GM23338 (cell line): ENCODE measurements around the gene ITGA3. TPM values are rescaled to one million over a fixed set of nuclear protein-coding genes. Genes with fewer than 3 reads are reported as not detected.

Experiments used
- ATAC-seq: fragments of 200-7000 bp; cut with Tn5 transposase; 3 replicates; pipeline ENCODE4 v1.9.1; 2020
- DNase-seq: peaks from one replicate; pipeline ENCODE4 v3.0.0-alpha.2; 2015; ENCODE audit warnings: low spot score
- H2AFZ ChIP-seq: fragments of 200-600 bp; sonication (generic); 2 replicates; pipeline ENCODE4 v1.8.0; 2016; ENCODE audit warnings: antibody characterized with exemption, mild to moderate bottlenecking, moderate library complexity
- H3F3A ChIP-seq: fragments of 200-600 bp; sonication (generic); replicated peaks from 2 replicates; pipeline ENCODE4 v1.8.0; 2017; ENCODE audit warnings: antibody characterized with exemption, mixed run types, low read depth
- H3K27ac ChIP-seq: fragments of 200-600 bp; sonication (generic); 2 replicates; pipeline ENCODE4 v1.6.1; 2016; ENCODE audit warnings: low read depth
- H3K27me3 ChIP-seq: fragments of 200-600 bp; sonication (generic); 2 replicates; pipeline ENCODE4 v1.8.0; 2016; ENCODE audit warnings: mild to moderate bottlenecking, mixed run types, moderate library complexity; ENCODE audit not compliant: insufficient read depth
- H3K36me3 ChIP-seq: fragments of 200-600 bp; sonication (generic); 2 replicates; pipeline ENCODE4 v1.8.0; 2016; ENCODE audit warnings: mild to moderate bottlenecking; ENCODE audit not compliant: insufficient read depth
- H3K4me1 ChIP-seq: fragments of 200-600 bp; sonication (generic); 2 replicates; pipeline ENCODE4 v1.8.0; 2016; ENCODE audit warnings: mild to moderate bottlenecking, moderate library complexity; ENCODE audit not compliant: insufficient read depth
- H3K4me2 ChIP-seq: fragments of 200-600 bp; sonication (generic); 2 replicates; pipeline ENCODE4 v1.7.1; 2017; ENCODE audit warnings: mixed run types
- H3K4me3 ChIP-seq: fragments of 200-600 bp; sonication (generic); 2 replicates; pipeline ENCODE4 v1.6.1; 2016; ENCODE audit warnings: mixed run types
- H3K79me2 ChIP-seq: fragments of 200-600 bp; sonication (generic); replicated peaks from 2 replicates; pipeline ENCODE4 v1.8.0; 2017; ENCODE audit warnings: mild to moderate bottlenecking; ENCODE audit not compliant: insufficient read depth
- H3K9me2 ChIP-seq: fragments of 200-600 bp; sonication (generic); 2 replicates; pipeline ENCODE4 v1.8.0; 2017; ENCODE audit not compliant: insufficient read depth
- H4K20me1 ChIP-seq: fragments of 200-600 bp; sonication (generic); replicated peaks from 2 replicates; pipeline ENCODE4 v1.8.0; 2017; ENCODE audit warnings: mild to moderate bottlenecking; ENCODE audit not compliant: insufficient read depth
- H3K27ac Mint-ChIP-seq: 2 replicates; pipeline ENCODE4 v1.8.0; 2020; ENCODE audit warnings: inconsistent platforms, mild to moderate bottlenecking, moderate library complexity, mixed read lengths
- H3K27me3 Mint-ChIP-seq: 3 replicates; pipeline ENCODE4 v1.8.0; 2022; ENCODE audit warnings: low read depth, mild to moderate bottlenecking, moderate library complexity, mixed read lengths, inconsistent platforms; ENCODE audit not compliant: insufficient read depth, poor library complexity
- H3K36me3 Mint-ChIP-seq: 3 replicates; pipeline ENCODE4 v1.8.0; 2021; ENCODE audit warnings: low read depth, mild to moderate bottlenecking, inconsistent platforms, moderate library complexity, mixed read lengths
- H3K4me1 Mint-ChIP-seq: 3 replicates; pipeline ENCODE4 v1.8.0; 2020; ENCODE audit warnings: mild to moderate bottlenecking, inconsistent platforms, mixed read lengths
- H3K4me3 Mint-ChIP-seq: 3 replicates; pipeline ENCODE4 v1.8.0; 2021; ENCODE audit warnings: moderate library complexity, mild to moderate bottlenecking, inconsistent platforms, mixed read lengths
- H3K9me3 Mint-ChIP-seq: 3 replicates; pipeline ENCODE4 v1.8.0; 2020; ENCODE audit warnings: moderate library complexity, mild to moderate bottlenecking, inconsistent platforms, mixed read lengths
- JUNB ChIP-seq: IDR thresholded peaks from one replicate; pipeline ENCODE4 v1.6.1; 2016; ENCODE audit warnings: antibody characterized with exemption; ENCODE audit not compliant: unreplicated experiment
- REST ChIP-seq: IDR thresholded peaks from one replicate; pipeline ENCODE4 v1.6.1; 2018; ENCODE audit warnings: antibody characterized with exemption; ENCODE audit not compliant: unreplicated experiment
- STAT1 ChIP-seq: IDR thresholded peaks from one replicate; pipeline ENCODE4 v1.6.1; 2016; ENCODE audit warnings: antibody characterized with exemption; ENCODE audit not compliant: unreplicated experiment
- polyA plus RNA-seq: library from polyadenylated mRNA; unstranded; fragments of >200 nt; fragmentation: Nextera tagmentation; extraction: Ambion mirVana; gene quantifications from 2 replicates; pipeline ENCODE4 v1.2.1, GENCODE V29; 2016
- total RNA-seq: library from RNA; depleted of rRNA; stranded (reverse); fragments of >200 nt; shearing (Covaris generic); gene quantifications from 2 replicates; pipeline ENCODE4 v1.2.3, GENCODE V29; 2014
- TF ChIP-seq, protein P1 (sequence below): fragments of 250-450 bp; sonication (Bioruptor Pico); IDR thresholded peaks from 2 replicates; pipeline ENCODE4 v1.5.0; 2020; ENCODE audit warnings: mild to moderate bottlenecking, moderate library complexity
- TF ChIP-seq, protein P2 (sequence below), 2 experiments: fragments of 200-600 bp in 1 of 2; sonication (generic) in 1 of 2; conservative IDR thresholded peaks; 2 replicates each; pipeline versions ENCODE4 v1.5.1 to v1.6.1; 2016 to 2017; ENCODE audit warnings: antibody characterized with exemption in 2 of 2, low read depth in 2 of 2, mild to moderate bottlenecking in 2 of 2, moderate library complexity in 1 of 2

Gene ITGA3
- total and polyA plus RNA-seq, 2 experiments from 2014 or later: 9.6 to 28.3 TPM

- TF ChIP-seq, protein P1, sequence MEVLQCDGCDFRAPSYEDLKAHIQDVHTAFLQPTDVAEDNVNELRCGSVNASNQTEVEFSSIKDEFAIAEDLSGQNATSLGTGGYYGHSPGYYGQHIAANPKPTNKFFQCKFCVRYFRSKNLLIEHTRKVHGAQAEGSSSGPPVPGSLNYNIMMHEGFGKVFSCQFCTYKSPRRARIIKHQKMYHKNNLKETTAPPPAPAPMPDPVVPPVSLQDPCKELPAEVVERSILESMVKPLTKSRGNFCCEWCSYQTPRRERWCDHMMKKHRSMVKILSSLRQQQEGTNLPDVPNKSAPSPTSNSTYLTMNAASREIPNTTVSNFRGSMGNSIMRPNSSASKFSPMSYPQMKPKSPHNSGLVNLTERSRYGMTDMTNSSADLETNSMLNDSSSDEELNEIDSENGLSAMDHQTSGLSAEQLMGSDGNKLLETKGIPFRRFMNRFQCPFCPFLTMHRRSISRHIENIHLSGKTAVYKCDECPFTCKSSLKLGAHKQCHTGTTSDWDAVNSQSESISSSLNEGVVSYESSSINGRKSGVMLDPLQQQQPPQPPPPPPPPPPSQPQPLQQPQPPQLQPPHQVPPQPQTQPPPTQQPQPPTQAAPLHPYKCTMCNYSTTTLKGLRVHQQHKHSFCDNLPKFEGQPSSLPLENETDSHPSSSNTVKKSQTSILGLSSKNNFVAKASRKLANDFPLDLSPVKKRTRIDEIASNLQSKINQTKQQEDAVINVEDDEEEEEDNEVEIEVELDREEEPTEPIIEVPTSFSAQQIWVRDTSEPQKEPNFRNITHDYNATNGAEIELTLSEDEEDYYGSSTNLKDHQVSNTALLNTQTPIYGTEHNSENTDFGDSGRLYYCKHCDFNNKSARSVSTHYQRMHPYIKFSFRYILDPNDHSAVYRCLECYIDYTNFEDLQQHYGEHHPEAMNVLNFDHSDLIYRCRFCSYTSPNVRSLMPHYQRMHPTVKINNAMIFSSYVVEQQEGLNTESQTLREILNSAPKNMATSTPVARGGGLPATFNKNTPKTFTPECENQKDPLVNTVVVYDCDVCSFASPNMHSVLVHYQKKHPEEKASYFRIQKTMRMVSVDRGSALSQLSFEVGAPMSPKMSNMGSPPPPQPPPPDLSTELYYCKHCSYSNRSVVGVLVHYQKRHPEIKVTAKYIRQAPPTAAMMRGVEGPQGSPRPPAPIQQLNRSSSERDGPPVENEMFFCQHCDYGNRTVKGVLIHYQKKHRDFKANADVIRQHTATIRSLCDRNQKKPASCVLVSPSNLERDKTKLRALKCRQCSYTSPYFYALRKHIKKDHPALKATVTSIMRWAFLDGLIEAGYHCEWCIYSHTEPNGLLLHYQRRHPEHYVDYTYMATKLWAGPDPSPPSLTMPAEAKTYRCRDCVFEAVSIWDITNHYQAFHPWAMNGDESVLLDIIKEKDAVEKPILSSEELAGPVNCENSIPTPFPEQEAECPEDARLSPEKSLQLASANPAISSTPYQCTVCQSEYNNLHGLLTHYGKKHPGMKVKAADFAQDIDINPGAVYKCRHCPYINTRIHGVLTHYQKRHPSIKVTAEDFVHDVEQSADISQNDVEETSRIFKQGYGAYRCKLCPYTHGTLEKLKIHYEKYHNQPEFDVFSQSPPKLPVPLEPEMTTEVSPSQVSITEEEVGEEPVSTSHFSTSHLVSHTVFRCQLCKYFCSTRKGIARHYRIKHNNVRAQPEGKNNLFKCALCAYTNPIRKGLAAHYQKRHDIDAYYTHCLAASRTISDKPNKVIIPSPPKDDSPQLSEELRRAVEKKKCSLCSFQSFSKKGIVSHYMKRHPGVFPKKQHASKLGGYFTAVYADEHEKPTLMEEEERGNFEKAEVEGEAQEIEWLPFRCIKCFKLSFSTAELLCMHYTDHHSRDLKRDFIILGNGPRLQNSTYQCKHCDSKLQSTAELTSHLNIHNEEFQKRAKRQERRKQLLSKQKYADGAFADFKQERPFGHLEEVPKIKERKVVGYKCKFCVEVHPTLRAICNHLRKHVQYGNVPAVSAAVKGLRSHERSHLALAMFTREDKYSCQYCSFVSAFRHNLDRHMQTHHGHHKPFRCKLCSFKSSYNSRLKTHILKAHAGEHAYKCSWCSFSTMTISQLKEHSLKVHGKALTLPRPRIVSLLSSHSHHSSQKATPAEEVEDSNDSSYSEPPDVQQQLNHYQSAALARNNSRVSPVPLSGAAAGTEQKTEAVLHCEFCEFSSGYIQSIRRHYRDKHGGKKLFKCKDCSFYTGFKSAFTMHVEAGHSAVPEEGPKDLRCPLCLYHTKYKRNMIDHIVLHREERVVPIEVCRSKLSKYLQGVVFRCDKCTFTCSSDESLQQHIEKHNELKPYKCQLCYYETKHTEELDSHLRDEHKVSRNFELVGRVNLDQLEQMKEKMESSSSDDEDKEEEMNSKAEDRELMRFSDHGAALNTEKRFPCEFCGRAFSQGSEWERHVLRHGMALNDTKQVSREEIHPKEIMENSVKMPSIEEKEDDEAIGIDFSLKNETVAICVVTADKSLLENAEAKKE (CRISPR knock-in tag): no peak
- TF ChIP-seq STAT1 (no peak), REST (no peak)
Measured at GRCh38 chr17:50100921-50101345, 45.0 kb downstream of the ITGA3 start (continued).

GRCh38 chr17:50101346-50102163 lies 45.6 kb downstream of the ITGA3 start:
- Histone ChIP-seq H3K4me2 (peak overlapping the region; percentile 62), H3F3A (no peaks in the 10 kb centered on the region), H3K4me3 (peak overlapping the region; percentile 41), H3K79me2 (no peaks in the 10 kb centered on the region), H3K27me3 (no peaks in the 10 kb centered on the region), H3K36me3 (no peaks in the 10 kb centered on the region), H2AFZ (0 out of 2 replicates have a peak overlapping the region, but pooled peaks have one; percentile 28), H3K4me1 (peaks cover 13% of the 10 kb centered on the region; the same call in 1 of the 2 replicates), H3K27ac (no peak overlapping the region), H3K9me2 (no peaks in the 10 kb centered on the region), H4K20me1 (no peaks in the 10 kb centered on the region)
- peak; percentile 39 for DNase-seq
- TF ChIP-seq, protein P2, sequence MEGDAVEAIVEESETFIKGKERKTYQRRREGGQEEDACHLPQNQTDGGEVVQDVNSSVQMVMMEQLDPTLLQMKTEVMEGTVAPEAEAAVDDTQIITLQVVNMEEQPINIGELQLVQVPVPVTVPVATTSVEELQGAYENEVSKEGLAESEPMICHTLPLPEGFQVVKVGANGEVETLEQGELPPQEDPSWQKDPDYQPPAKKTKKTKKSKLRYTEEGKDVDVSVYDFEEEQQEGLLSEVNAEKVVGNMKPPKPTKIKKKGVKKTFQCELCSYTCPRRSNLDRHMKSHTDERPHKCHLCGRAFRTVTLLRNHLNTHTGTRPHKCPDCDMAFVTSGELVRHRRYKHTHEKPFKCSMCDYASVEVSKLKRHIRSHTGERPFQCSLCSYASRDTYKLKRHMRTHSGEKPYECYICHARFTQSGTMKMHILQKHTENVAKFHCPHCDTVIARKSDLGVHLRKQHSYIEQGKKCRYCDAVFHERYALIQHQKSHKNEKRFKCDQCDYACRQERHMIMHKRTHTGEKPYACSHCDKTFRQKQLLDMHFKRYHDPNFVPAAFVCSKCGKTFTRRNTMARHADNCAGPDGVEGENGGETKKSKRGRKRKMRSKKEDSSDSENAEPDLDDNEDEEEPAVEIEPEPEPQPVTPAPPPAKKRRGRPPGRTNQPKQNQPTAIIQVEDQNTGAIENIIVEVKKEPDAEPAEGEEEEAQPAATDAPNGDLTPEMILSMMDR (conservative IDR thresholded peaks at IDR 0.05; ENCODE audit: low read depth in 2 of 2): 0 out of 4 replicates have a peak, but pooled peaks of 1 of the 2 experiments have one; percentile 9
- no peak for TF ChIP-seq JUNB
- Mint-ChIP-seq H3K9me3 (no peaks in the 10 kb centered on the region), H3K4me1 (peaks cover 17% of the 10 kb centered on the region), H3K36me3 (peaks cover 2% of the 10 kb centered on the region; the same call in 1 of the 3 replicates), H3K27ac (no peak overlapping the region), H3K27me3 (peaks cover 14% of the 10 kb centered on the region), H3K4me3 (peak overlapping the region; percentile 46; the same call in 1 of the 3 replicates)
- ATAC-seq: peak; percentile 74
